Measurements from ENCODE around the gene ACAT2. TPM values are rescaled to one million over a fixed set of nuclear protein-coding genes. Genes with fewer than 3 reads are reported as not detected.
"Not testable (repeated sequence)": the region's sequence is repeated elsewhere in the genome, so short reads cannot be mapped to it uniquely, and the experiment has no call there.

The ACAT2 gene
- total RNA-seq, 4 donors from 2014 or later = 0.59 to 4.6 (median 2.4) TPM

- TF ChIP-seq CTCF (IDR thresholded peaks at IDR 0.05 in 4 of 5, conservative IDR thresholded peaks at IDR 0.05 in 1 of 5) (peak in 3 of 5 experiments; percentile 19 to 42 (median 38)), POLR2A (IDR thresholded peaks at IDR 0.05) (no peak)
- Histone ChIP-seq H3K27me3 (no peaks in the 10 kb centered on the region), H3K4me1 (peaks cover 23 to 36% of the 10 kb centered on the region in 2 donors), H3K36me3 (no peaks in the 10 kb centered on the region), H3K4me3 (no peak overlapping the region), H3K27ac (peak overlapping the region in 1 of 4 donors; percentile 50), H3K9me3 (no peaks in the 10 kb centered on the region)
- intact Hi-C loops (cut with DNase I; ENCODE audit: low total_unique reads) = no loop called here
- in situ Hi-C loops (cut with MboI; ENCODE audit: low sequenced_read_pairs in 4 of 4) = no loop called here
- ATAC-seq (no peak), DNase-seq (no peak)
Observed at GRCh38 chr6:159720708-159721107, 41.1 kb upstream of the ACAT2 start.

- in situ Hi-C loops (cut with MboI; ENCODE audit: low sequenced_read_pairs in 4 of 4); H3K27me3 ChIP-seq; H3K9me3 ChIP-seq; H3K36me3 ChIP-seq; DNase-seq; H3K4me3 ChIP-seq; intact Hi-C loops (cut with DNase I; ENCODE audit: low total_unique reads); ATAC-seq; H3K27ac ChIP-seq: not testable (repeated sequence)
- peaks cover 25 to 30% of the 10 kb centered on the region in 2 donors for H3K4me1 ChIP-seq
Observed at GRCh38 chr6:159721981-159722380, 39.9 kb upstream of the ACAT2 start.

GRCh38 chr6:159722655-159723054 lies 39.2 kb upstream of the ACAT2 start:
- intact Hi-C loops (cut with DNase I; ENCODE audit: low total_unique reads) (no loop called here), in situ Hi-C loops (cut with MboI; ENCODE audit: low sequenced_read_pairs in 4 of 4) (no loop called here)
- peak overlapping the region in 1 of 4 donors; percentile 20 for H3K27ac ChIP-seq
- no peaks in the 10 kb centered on the region for H3K9me3 ChIP-seq
- no peak for ATAC-seq
- DNase-seq = no peak
- H3K36me3 ChIP-seq = no peaks in the 10 kb centered on the region
- H3K27me3 ChIP-seq = no peaks in the 10 kb centered on the region
- no peak overlapping the region for H3K4me3 ChIP-seq
- peaks cover 19 to 23% of the 10 kb centered on the region in 2 donors for H3K4me1 ChIP-seq
- TF ChIP-seq CTCF (IDR thresholded peaks at IDR 0.05 in 4 of 5, conservative IDR thresholded peaks at IDR 0.05 in 1 of 5) (no peak), POLR2A (IDR thresholded peaks at IDR 0.05) (no peak)

GRCh38 chr6:159723259-159723658 lies 38.6 kb upstream of the ACAT2 start:
- DNase-seq = no peak
- Histone ChIP-seq H3K9me3 (no peaks in the 10 kb centered on the region), H3K4me1 (peaks cover 16 to 18% of the 10 kb centered on the region in 2 donors), H3K27ac (no peak overlapping the region), H3K27me3 (no peaks in the 10 kb centered on the region), H3K4me3 (no peak overlapping the region), H3K36me3 (no peaks in the 10 kb centered on the region)
- in situ Hi-C loops (cut with MboI; ENCODE audit: low sequenced_read_pairs in 4 of 4) (no loop called here), intact Hi-C loops (cut with DNase I; ENCODE audit: low total_unique reads) (no loop called here)
- no peak for ATAC-seq
- TF ChIP-seq POLR2A (IDR thresholded peaks at IDR 0.05) (no peak), CTCF (IDR thresholded peaks at IDR 0.05 in 4 of 5, conservative IDR thresholded peaks at IDR 0.05 in 1 of 5) (no peak)

GRCh38 chr6:159724778-159725177 lies 37.1 kb upstream of the ACAT2 start:
- Histone ChIP-seq H3K4me3 (no peak overlapping the region), H3K9me3 (no peaks in the 10 kb centered on the region), H3K27ac (peak overlapping the region; percentile 99 to 100 (median 99)), H3K36me3 (no peaks in the 10 kb centered on the region), H3K27me3 (no peaks in the 10 kb centered on the region), H3K4me1 (peaks cover 26 to 29% of the 10 kb centered on the region in 2 donors)
- ATAC-seq = no peak
- intact Hi-C loops (cut with DNase I; ENCODE audit: low total_unique reads) = no loop called here
- in situ Hi-C loops (cut with MboI; ENCODE audit: low sequenced_read_pairs in 4 of 4) = loop anchor here in 1 of 4 donors (5.0 kb wide), 1 partner anchor 68 kb away; the partner anchor contains the start of gene MRPL18
- TF ChIP-seq CTCF (IDR thresholded peaks at IDR 0.05 in 4 of 5, conservative IDR thresholded peaks at IDR 0.05 in 1 of 5) (no peak), POLR2A (IDR thresholded peaks at IDR 0.05) (no peak)
- DNase-seq = no peak

GRCh38 chr6:159725208-159725607 lies 36.6 kb upstream of the ACAT2 start:
- ATAC-seq; H3K27me3 ChIP-seq; H3K36me3 ChIP-seq; H3K9me3 ChIP-seq; DNase-seq; H3K4me3 ChIP-seq; intact Hi-C loops (cut with DNase I; ENCODE audit: low total_unique reads): not testable (repeated sequence)
- peaks cover 30 to 33% of the 10 kb centered on the region in 2 donors for H3K4me1 ChIP-seq
- H3K27ac ChIP-seq = peak overlapping the region; percentile 99 to 100 (median 99)
- in situ Hi-C loops (cut with MboI; ENCODE audit: low sequenced_read_pairs in 4 of 4) = loop anchor here in 1 of 4 donors (5.0 kb wide), 1 partner anchor 67 kb away; the partner anchor contains the start of gene MRPL18
